Astrocyte (in vitro differentiated cells and primary cell): ENCODE measurements around the gene CARD11.

ENCODE experiments used
- CTCF ChIP-seq: IDR thresholded peaks from 2 replicates; pipeline ENCODE4 v1.5.1; 2011; ENCODE audit warnings: low read depth, mild to moderate bottlenecking, inconsistent platforms, low read length, moderate library complexity; ENCODE audit not compliant: insufficient read depth
- EZH2 ChIP-seq: IDR thresholded peaks from 2 replicates; pipeline ENCODE4 v1.6.1; 2012; ENCODE audit warnings: mild to moderate bottlenecking, low read length, inconsistent platforms; ENCODE audit not compliant: insufficient read depth

- TF ChIP-seq CTCF (no peak), EZH2 (no peak)
Observed at GRCh38 chr7:3039787-3040186, 3.9 kb downstream of the CARD11 start.
